Measurements from ENCODE around the gene KRTAP10-3.
"Not testable (repeated sequence)": the region's sequence is repeated elsewhere in the genome, so short reads cannot be mapped to it uniquely, and the experiment has no call there.

DNA sequence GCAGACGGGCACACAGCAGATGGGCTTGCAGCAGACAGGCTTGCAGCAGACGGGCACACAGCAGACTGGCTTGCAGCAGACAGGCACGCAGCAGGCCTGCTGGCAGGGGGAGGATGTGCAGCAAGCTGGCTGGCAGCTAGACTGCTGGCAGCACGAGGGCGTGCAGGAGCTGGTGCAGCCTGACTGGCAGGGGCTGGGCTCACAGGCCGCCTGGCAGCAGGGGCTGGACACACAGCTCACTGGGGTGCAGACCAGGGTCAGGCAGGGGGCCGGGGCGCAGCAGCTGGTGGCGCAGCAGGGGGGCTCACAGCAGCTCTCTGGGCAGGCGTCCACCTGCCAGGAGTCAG lies 293 bp downstream of the KRTAP10-3 start:
- TF ChIP-seq CTCF (CRISPR knock-in tag; IDR thresholded peaks at IDR 0.05); ARID3A (IDR thresholded peaks at IDR 0.05; ENCODE audit: low read depth, low read length); GABPA (IDR thresholded peaks at IDR 0.05; ENCODE audit: low read depth, low read length); GABPA (CRISPR knock-in tag; IDR thresholded peaks at IDR 0.05; ENCODE audit: low read depth); ZNF263 (CRISPR knock-in tag; IDR thresholded peaks at IDR 0.05); HNRNPK (IDR thresholded peaks at IDR 0.05; ENCODE audit: low read depth, low read length, poor library complexity, severe bottlenecking); SMC3 (IDR thresholded peaks at IDR 0.05; ENCODE audit: low read length); NFRKB (IDR thresholded peaks at IDR 0.05); SIN3A (IDR thresholded peaks at IDR 0.05; ENCODE audit: borderline replicate concordance, low read depth, low read length); NR0B2 (CRISPR knock-in tag; IDR thresholded peaks at IDR 0.05); ATF3 (CRISPR knock-in tag; IDR thresholded peaks at IDR 0.05): not testable (repeated sequence)
